Left forelimb (tissue), 1 donor: ENCODE data around the gene UGT1A8.
A peak's percentile ranks its signal among the peaks of the same experiment; 100 is the strongest.

Experiments
- DNase-seq: peaks from one replicate; pipeline ENCODE4 v3.0.0-alpha.2; 2018; ENCODE audit warnings: low spot score

Gene UGT1A8

DNA sequence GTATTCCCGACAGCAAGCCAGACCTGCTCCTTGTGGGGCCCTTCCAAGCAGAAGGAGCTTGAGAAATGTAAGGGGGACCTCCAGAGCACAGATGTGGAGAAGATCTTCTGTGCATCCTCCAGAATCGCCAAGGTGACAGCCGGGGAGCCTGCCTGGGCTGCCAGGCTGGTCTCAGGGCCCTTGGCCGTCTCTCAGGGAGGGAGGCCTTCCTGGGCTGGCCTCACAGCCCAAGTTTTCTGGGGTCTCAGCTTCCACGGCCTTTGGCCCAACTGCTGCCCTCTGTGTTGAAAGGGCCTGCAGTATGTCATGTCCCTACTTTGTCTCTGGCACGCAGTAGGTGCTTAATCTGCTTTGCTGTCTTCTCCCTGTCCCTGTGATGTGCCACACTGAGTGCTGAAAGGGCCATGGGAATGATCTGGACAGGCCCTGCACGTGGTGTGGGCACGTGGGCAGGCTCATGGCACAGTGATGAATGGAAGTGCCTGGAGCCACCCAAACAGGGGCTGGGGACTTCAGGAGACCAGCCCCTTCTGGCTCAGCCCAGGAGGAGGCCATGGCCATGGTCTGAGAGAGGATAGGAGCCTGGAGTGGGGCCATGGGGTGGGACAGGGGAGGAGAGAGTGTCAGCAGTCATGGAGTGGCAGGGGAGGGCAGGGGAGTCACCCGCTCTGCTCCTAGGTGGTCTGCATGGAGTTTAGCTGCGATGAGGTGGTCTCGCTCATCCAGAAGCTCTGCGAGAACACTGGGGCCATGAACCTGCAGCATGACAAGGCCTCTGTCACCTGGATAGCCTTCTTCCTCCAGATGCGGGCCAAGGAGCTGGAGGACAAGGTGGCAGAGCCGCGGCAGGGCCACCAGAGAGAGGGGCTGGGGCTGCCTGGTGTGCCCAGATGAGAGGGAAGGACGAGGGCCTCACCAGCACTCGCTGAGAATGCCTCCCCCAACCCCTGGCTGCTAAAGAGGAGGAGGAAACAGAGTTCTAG, 201.5 kb downstream of the UGT1A8 start:
- peak; percentile 40 for DNase-seq

DNA sequence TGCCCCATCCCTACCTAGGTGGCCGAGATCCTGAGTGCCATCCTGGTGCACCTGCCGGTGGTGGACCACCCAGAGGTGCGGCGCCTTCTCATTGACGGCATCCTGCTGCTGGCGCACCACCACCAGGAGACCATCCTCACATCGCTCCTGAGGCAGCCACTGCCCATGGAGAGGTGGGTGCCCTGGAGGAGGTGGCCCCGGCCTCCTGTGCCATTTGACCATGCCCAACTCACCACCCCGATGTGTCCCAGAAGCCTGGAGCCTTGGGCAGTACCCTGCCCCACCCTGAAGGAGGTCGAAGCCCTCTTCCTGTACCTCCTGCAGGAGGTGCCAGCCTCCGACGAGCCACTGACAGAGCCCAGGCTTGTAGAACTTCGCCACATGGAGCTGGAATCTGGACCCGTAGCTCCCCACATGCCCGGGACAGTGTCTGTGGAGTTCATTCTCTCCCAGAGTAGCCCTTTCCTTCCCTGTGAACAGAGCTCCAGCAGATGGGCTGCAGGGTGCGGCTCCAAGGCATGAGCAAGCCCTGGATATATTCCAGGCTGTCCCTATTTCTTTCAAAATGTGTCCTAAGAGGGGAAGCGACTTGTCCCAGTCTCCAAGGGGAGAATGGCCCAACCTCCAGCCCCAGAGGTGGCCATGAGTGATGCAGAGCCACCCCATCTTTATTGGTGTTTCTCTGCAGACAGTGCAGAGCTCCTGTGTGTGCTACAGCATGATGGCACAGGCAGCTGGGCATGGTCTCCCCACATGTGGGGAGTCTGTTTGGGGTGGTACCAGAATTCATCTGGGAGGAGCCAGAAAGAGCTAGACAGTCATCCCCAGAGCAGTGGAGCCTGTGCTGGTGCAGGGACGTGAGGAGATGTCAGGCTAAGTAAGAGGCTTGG, 202.7 kb downstream of the UGT1A8 start:
- DNase-seq, result peak; percentile 31

DNA sequence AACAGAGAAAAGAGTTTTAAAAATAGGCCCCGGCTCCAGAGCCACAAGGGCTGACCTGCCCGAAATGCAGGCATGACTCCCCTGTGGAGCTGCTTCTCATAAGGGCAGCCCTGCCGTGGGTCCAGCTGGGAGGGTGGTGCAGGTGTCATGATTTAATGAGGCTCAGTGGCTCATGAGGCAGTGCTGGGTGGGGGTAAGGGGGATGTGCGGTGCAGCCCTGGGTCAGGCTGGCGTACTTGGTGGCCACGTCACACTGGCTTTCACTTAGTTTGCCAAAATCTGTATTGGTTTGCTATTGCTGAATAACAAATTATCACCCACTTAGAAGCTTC, 203.3 kb downstream of the UGT1A8 start:
- peak; percentile 15 for DNase-seq

DNA sequence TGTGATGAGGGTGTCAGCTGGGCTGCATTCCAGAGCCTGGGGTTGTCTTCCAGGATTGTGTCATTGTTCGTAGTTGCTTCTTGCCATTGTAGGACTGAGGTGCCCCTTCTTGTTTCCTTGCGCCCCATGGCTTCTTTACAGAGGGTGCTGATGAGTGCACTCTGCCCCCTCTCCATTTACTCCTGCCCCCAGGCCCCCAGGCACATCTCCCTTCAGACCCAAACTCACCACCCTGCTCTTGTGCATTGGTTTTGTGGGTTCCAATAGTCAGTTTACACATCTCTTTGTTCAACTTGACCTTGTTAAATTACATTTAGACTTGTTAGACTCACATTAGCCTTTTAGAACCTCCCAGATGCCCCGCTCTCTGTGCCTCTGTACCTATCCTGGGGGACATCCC, 203.8 kb downstream of the UGT1A8 start:
- DNase-seq, result no peak

DNA sequence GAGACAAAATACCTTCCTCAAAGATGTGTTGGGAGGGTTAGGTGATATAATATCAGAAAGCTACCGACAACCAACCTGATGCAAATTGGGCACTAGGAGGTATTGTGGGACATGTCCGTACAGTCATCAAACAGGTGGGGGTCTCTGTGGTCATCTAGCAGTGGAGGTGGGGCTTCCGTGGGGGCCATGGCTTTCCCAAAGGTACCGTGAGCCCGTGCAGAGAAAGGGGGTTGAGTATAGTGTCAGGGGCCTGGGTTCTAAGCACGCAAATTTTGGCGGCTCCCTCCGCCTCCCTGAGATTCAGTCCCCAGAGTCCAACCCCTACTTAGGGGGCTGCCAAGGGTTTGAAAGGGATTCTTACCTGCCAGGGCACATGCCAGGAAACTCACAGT, 204.3 kb downstream of the UGT1A8 start:
- DNase-seq, result peak; percentile 9

DNA sequence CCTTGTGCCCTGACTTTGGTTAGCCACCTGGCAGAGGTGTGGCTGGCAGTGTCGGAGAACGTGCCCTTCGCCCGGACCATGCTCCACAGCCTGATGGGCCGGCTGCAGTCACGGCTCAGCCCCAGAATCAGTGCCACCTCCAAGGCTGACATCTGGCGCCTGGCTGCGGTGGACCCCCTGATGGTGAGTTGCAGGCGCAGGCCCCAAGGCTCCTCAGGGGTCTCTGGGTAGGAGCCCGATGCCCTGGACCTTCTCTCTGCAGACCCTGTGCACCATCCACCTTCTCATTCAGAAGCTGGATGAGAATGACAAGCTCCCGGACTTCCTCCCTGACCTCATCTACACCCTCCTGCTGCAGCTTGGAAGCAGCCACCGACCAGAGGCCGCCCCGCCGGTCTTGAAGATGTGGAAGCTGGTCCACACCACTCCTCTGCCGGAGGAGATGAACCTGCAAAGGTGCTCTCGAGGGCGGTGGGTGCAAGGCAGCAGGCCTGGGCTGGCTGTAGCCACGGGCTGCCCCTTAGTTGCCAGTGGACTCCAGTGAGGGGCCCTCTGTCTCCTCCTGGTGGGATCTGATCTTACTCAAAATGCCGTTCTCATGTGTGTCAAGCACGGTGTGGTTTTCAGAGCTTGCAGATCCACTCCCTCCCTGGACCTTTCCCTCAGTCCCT, 204.8 kb downstream of the UGT1A8 start:
- peak; percentile 44 for DNase-seq
